Transverse colon (tissue), 4 donors: ENCODE data around the gene CCNB2. TPM values are rescaled to one million over a fixed set of nuclear protein-coding genes. Genes with fewer than 3 reads are reported as not detected.

ENCODE experiments used
- DNase-seq: peaks from one replicate; pipeline ENCODE4 v3.0.0-alpha.2; 2019
- H3K27ac ChIP-seq, 4 donors: fragments of 200-600 bp; sonication (generic); 2 replicates each; pipeline ENCODE4 v1.5.1; 2016 to 2018; ENCODE audit warnings: inconsistent platforms in 4 of 4
- H3K27me3 ChIP-seq: fragments of 200-600 bp; sonication (generic); 2 replicates; pipeline ENCODE4 v1.5.1; 2017; ENCODE audit warnings: inconsistent platforms
- H3K36me3 ChIP-seq, 4 donors: fragments of 200-600 bp; sonication (generic); 2 replicates each; pipeline ENCODE4 v1.5.1; 2017 to 2019; ENCODE audit warnings: inconsistent platforms in 4 of 4
- H3K4me1 ChIP-seq, 4 donors: fragments of 200-600 bp; sonication (generic); 2 replicates each; pipeline ENCODE4 v1.5.1; 2017 to 2020; ENCODE audit warnings: inconsistent platforms in 4 of 4
- H3K4me3 ChIP-seq, 4 donors: fragments of 200-600 bp; sonication (generic); 1 replicate in 1 of 4; 2 replicates in 3 of 4; pipeline versions ENCODE4 v1.5.1 to v1.6.1; 2017 to 2019; ENCODE audit warnings: inconsistent platforms in 4 of 4
- H3K9me3 ChIP-seq, 2 donors: fragments of 200-600 bp; sonication (generic); 2 replicates each; pipeline ENCODE4 v1.5.1; 2017 to 2019; ENCODE audit warnings: inconsistent platforms in 2 of 2
- CTCF ChIP-seq, 5 experiments: fragments of 200-600 bp in 3 of 5; fragments of 450-650 bp in 2 of 5; sonication (generic) in 3 of 5; IDR thresholded peaks; 1 replicate in 2 of 5; 2 replicates in 3 of 5; pipeline ENCODE4 v1.5.1; 2016 to 2017; ENCODE audit warnings: antibody characterized with exemption in 5 of 5, inconsistent platforms in 3 of 5, mild to moderate bottlenecking in 2 of 5, moderate library complexity in 1 of 5
- EP300 ChIP-seq: sonication (generic); formaldehyde crosslinking; IDR thresholded peaks from one replicate; pipeline ENCODE4 v1.6.1; 2017; ENCODE audit warnings: antibody characterized with exemption, low read depth
- POLR2A ChIP-seq: fragments of 450-650 bp; IDR thresholded peaks from one replicate; pipeline ENCODE4 v1.6.1; 2016; ENCODE audit warnings: antibody characterized with exemption, mild to moderate bottlenecking, moderate library complexity
- POLR2AphosphoS5 ChIP-seq, 3 donors: sonication (generic); formaldehyde crosslinking; IDR thresholded peaks; one replicate each; pipeline ENCODE4 v1.6.1; 2016; ENCODE audit warnings: antibody characterized with exemption in 3 of 3
- WGBS, 2 donors: methylation state at CpG; one replicate each; pipeline ENCODE4 v1.1.5; 2018; ENCODE audit warnings: low coverage in 1 of 2; 5-methylcytosine and 5-hydroxymethylcytosine counted together
- in situ Hi-C, 4 donors: fragments of 200-750 bp; cut with MboI; loops; one replicate each; pipeline versions ENCODE4 v1.15.0 to v1.15.1; 2017; ENCODE audit warnings: low sequenced_read_pairs in 3 of 4, low pct_ligation_motif_present in 1 of 4, low pct_unique_long_range_greater_than_20kb in 1 of 4
- intact Hi-C: fragments of 100-400 bp; cut with DNase I; formaldehyde crosslinking; loops from one replicate; pipeline ENCODE4 v1.15.1; 2023; ENCODE audit warnings: low total_unique reads
- total RNA-seq, 4 donors: library from RNA; depleted of rRNA; stranded (reverse); fragments of >200 nt; gene quantifications; one replicate each; pipeline ENCODE4 v1.1.0, GENCODE V29; 2016

The CCNB2 gene
- total RNA-seq, 4 donors from 2014 or later: 1.9 to 132 (median 6.4) TPM

DNA sequence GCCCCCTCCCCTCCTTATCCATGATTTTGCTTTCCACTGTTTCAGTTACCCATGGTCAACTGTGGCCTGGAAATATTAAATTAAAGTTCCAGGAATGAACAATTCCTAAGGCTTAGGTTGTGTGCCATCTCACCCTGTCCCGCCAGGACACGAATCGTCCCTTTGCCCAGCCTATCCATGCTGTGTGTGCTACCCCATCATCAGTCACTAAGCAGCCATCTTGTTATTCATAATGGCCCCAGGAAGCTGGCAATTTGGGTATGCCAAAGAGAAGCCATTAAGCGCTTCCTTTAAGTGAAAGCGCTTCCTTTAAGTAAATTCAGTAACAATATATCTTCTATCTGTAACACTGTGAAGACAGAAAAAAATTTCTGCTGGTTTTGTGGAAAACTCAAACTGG, 52.5 kb downstream of the CCNB2 start:
- WGBS, 2 donors: 88 to 95% methylated on average over 5 of the region's 5 CpGs
- H3K27ac ChIP-seq: no peak overlapping the region
- no peaks in the 10 kb centered on the region for H3K9me3 ChIP-seq
- H3K4me3 ChIP-seq: no peak overlapping the region
- in situ Hi-C loops: loop anchor here in 1 of 4 donors (25.0 kb wide), 1 partner anchor 330 kb away; no protein-coding TSS in a partner anchor
- no peaks in the 10 kb centered on the region for H3K27me3 ChIP-seq
- peaks cover 0 to 59% (median 25%) of the 10 kb centered on the region in 4 donors for H3K36me3 ChIP-seq
- TF ChIP-seq CTCF (IDR thresholded peaks at IDR 0.05) (no peak), POLR2AphosphoS5 (IDR thresholded peaks at IDR 0.05) (no peak), EP300 (no peak)
- no peak for DNase-seq
- no peaks in the 10 kb centered on the region for H3K4me1 ChIP-seq
- intact Hi-C loops: no loop called here

GRCh38 chr15:59157840-59158700, 53.1 kb downstream of the CCNB2 start:
- H3K27ac ChIP-seq: no peak overlapping the region
- H3K4me3 ChIP-seq: no peak overlapping the region
- no peaks in the 10 kb centered on the region for H3K9me3 ChIP-seq
- 93 to 95% methylated on average over 7 to 9 of the region's 9 CpGs for WGBS, 2 donors
- DNase-seq: no peak
- no peaks in the 10 kb centered on the region for H3K4me1 ChIP-seq
- no peaks in the 10 kb centered on the region for H3K27me3 ChIP-seq
- in situ Hi-C loops: loop anchor here in 1 of 4 donors (25.0 kb wide), 1 partner anchor 329 kb away; no protein-coding TSS in a partner anchor
- H3K36me3 ChIP-seq: peaks cover 0 to 58% (median 22%) of the 10 kb centered on the region in 4 donors
- intact Hi-C loops: no loop called here
- no peak for TF ChIP-seq CTCF (IDR thresholded peaks at IDR 0.05)
- no peak for TF ChIP-seq EP300
- TF ChIP-seq POLR2A: no peak
- TF ChIP-seq POLR2AphosphoS5 (IDR thresholded peaks at IDR 0.05): no peak

DNA sequence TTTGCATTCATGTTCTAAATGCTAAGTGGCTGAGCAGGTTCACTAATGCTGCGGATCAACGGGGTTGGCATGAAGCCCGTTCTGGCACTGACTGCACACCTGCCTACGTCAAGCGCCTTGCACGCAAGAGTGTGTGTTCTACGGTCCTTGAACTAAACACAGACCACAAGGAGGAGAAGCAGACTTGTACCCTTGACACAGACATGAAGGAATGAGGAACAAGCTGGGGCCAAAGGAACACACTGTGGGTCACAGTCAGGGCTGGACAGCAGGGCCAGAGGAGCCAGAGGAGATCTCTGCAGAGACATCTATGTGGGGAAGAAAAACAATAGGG, 53.7 kb downstream of the CCNB2 start:
- in situ Hi-C loops: loop anchor here in 1 of 4 donors (25.0 kb wide), 1 partner anchor 329 kb away; no protein-coding TSS in a partner anchor
- intact Hi-C loops: no loop called here
- H3K4me3 ChIP-seq: no peak overlapping the region
- DNase-seq: no peak
- H3K27ac ChIP-seq: no peak overlapping the region
- no peaks in the 10 kb centered on the region for H3K9me3 ChIP-seq
- 87% methylated on average over 7 of the region's 7 CpGs; no CpG with 5 or more reads in 1 of the 2 donors for WGBS, 2 donors
- peaks cover 0 to 53% (median 19%) of the 10 kb centered on the region in 4 donors for H3K36me3 ChIP-seq
- TF ChIP-seq POLR2A (no peak), CTCF (IDR thresholded peaks at IDR 0.05) (no peak), POLR2AphosphoS5 (IDR thresholded peaks at IDR 0.05) (no peak), EP300 (no peak)
- no peaks in the 10 kb centered on the region for H3K27me3 ChIP-seq
- no peaks in the 10 kb centered on the region for H3K4me1 ChIP-seq

- Histone ChIP-seq H3K4me3 (no peak overlapping the region), H3K36me3 (peaks cover 0 to 52% (median 18%) of the 10 kb centered on the region in 4 donors), H3K27ac (no peak overlapping the region), H3K4me1 (no peaks in the 10 kb centered on the region), H3K27me3 (no peaks in the 10 kb centered on the region), H3K9me3 (no peaks in the 10 kb centered on the region)
- in situ Hi-C loops (loop anchor here in 1 of 4 donors (25.0 kb wide), 1 partner anchor 328 kb away; no protein-coding TSS in a partner anchor), intact Hi-C loops (no loop called here)
- DNase-seq: no peak
- WGBS, 2 donors: 62 to 94% methylated on average over 2 to 9 of the region's 9 CpGs
- TF ChIP-seq POLR2AphosphoS5 (IDR thresholded peaks at IDR 0.05) (no peak), CTCF (IDR thresholded peaks at IDR 0.05) (no peak), EP300 (no peak), POLR2A (no peak)
Measured at GRCh38 chr15:59159210-59159609, 54.3 kb downstream of the CCNB2 start.
